A673 (cell line): ENCODE measurements around the gene TSPAN5.

ENCODE experiments used
- EZH2 ChIP-seq: fragments of 200-600 bp; sonication (generic); IDR thresholded peaks from 2 replicates; pipeline ENCODE4 v1.6.1; 2017; ENCODE audit warnings: borderline replicate concordance, low read depth, mild to moderate bottlenecking, mixed read lengths, antibody characterized with exemption, low read length; ENCODE audit not compliant: poor library complexity, severe bottlenecking
- TF ChIP-seq, protein P1 (sequence below): fragments of 300-800, 200-600 bp; sonication (generic); conservative IDR thresholded peaks from 2 replicates; pipeline ENCODE4 v1.5.1; 2017; ENCODE audit warnings: low read depth, mild to moderate bottlenecking, antibody characterized with exemption, low read length, moderate library complexity, mixed read lengths

DNA sequence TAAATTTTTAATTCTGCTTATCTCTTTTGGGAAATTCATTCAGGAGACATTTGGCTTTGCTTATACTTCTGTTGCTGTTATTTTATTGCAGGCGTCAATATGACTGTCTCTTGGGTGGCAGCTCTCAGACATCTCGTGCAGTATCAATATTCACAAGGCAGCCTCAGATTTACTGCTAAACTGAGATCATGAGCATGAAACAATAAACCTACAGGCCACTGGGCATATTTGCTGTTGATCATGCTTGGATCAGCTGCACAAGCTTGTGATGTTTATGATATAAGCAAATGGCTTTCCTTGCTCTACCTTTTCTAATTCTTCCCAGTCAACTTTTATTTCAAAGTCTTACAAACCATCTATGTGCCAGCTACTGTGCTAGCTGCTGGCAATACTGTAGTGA, 39.2 kb downstream of the TSPAN5 start:
- TF ChIP-seq, protein P1, sequence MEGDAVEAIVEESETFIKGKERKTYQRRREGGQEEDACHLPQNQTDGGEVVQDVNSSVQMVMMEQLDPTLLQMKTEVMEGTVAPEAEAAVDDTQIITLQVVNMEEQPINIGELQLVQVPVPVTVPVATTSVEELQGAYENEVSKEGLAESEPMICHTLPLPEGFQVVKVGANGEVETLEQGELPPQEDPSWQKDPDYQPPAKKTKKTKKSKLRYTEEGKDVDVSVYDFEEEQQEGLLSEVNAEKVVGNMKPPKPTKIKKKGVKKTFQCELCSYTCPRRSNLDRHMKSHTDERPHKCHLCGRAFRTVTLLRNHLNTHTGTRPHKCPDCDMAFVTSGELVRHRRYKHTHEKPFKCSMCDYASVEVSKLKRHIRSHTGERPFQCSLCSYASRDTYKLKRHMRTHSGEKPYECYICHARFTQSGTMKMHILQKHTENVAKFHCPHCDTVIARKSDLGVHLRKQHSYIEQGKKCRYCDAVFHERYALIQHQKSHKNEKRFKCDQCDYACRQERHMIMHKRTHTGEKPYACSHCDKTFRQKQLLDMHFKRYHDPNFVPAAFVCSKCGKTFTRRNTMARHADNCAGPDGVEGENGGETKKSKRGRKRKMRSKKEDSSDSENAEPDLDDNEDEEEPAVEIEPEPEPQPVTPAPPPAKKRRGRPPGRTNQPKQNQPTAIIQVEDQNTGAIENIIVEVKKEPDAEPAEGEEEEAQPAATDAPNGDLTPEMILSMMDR, result no peak
- TF ChIP-seq EZH2, result no peak
